Left ventricle myocardium inferior (tissue), 1 donor: ENCODE data around the gene THNSL1. TPM values are rescaled to one million over a fixed set of nuclear protein-coding genes. Genes with fewer than 3 reads are reported as not detected.

ENCODE experiments used
- DNase-seq: peaks from one replicate; pipeline ENCODE4 v3.0.0-alpha.2; 2020
- H3K27ac ChIP-seq: fragments of 200-600 bp; replicated peaks from 2 replicates; pipeline ENCODE4 v1.8.0; 2021
- H3K27me3 ChIP-seq: fragments of 200-600 bp; 2 replicates; pipeline ENCODE4 v1.8.0; 2021; ENCODE audit warnings: low read depth
- H3K36me3 ChIP-seq: fragments of 200-600 bp; 2 replicates; pipeline ENCODE4 v1.8.0; 2021
- H3K4me1 ChIP-seq: fragments of 200-600 bp; 2 replicates; pipeline ENCODE4 v1.8.0; 2021
- H3K4me3 ChIP-seq: fragments of 200-600 bp; 2 replicates; pipeline ENCODE4 v1.8.0; 2021; ENCODE audit warnings: mild to moderate bottlenecking, moderate library complexity
- H3K9me3 ChIP-seq: fragments of 200-600 bp; replicated peaks from 2 replicates; pipeline ENCODE4 v1.8.0; 2021
- intact Hi-C: fragments of 100-400 bp; cut with micrococcal nuclease; formaldehyde crosslinking; loops from one replicate; pipeline ENCODE4 v1.11.0; 2022
- total RNA-seq: library from RNA; stranded (reverse); fragmentation: NEBNext Ultra II Directional; extraction: Animal tissue kit (Norgen Biotek cat#: 25700); gene quantifications from one replicate; pipeline ENCODE4 v1.2.1, GENCODE V29; 2021
- TF ChIP-seq, protein P1 (sequence below): fragments of 200-600 bp; IDR thresholded peaks from 2 replicates; pipeline ENCODE4 v1.8.0; 2021; ENCODE audit warnings: antibody characterized with exemption, mild to moderate bottlenecking, borderline replicate concordance
- donor health status: DM: no; HTN: yes; CAD: no; lungs with severe emphysema.

The THNSL1 gene
- total RNA-seq, 1 donor from 2014 or later = 5.3 TPM

DNA sequence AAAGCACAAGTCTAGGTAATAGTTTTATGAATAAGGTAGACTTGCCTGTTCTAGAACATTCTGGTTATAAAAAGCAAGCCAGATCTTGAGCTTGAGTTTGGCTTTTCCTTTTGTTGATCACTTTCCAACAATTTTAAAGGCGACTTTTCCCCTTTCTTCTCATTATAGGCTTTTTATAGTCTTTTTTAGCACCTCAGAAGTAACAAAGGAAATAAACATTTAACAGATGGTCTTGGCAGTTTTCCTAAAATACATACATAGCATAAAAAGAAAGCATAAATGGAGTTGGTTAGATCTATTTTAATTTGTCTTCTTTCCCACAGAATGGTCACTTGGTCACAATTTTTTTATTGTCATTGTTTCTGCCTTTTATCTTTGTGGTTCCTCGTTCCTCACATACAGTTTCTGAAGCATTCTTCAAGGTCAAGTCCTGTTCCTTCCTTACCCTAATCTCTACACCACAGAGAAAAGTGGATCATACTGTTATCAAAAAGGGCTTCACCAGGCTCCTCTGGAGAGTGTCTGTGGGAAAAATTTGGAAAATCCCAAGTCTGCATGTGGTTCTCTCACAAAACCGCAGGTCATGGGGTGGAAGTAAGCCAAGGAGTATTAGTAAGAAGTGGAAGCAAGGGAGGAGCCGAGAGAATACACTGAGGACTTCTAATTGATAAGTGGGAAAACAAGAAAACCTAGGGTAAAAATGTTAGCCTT, 31.3 kb downstream of the THNSL1 start:
- Histone ChIP-seq H3K9me3 (no peaks in the 10 kb centered on the region), H3K4me3 (no peak overlapping the region), H3K27ac (no peak overlapping the region), H3K27me3 (peaks cover 5% of the 10 kb centered on the region), H3K4me1 (peaks cover 12% of the 10 kb centered on the region), H3K36me3 (no peaks in the 10 kb centered on the region)
- TF ChIP-seq, protein P1, sequence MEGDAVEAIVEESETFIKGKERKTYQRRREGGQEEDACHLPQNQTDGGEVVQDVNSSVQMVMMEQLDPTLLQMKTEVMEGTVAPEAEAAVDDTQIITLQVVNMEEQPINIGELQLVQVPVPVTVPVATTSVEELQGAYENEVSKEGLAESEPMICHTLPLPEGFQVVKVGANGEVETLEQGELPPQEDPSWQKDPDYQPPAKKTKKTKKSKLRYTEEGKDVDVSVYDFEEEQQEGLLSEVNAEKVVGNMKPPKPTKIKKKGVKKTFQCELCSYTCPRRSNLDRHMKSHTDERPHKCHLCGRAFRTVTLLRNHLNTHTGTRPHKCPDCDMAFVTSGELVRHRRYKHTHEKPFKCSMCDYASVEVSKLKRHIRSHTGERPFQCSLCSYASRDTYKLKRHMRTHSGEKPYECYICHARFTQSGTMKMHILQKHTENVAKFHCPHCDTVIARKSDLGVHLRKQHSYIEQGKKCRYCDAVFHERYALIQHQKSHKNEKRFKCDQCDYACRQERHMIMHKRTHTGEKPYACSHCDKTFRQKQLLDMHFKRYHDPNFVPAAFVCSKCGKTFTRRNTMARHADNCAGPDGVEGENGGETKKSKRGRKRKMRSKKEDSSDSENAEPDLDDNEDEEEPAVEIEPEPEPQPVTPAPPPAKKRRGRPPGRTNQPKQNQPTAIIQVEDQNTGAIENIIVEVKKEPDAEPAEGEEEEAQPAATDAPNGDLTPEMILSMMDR = no peak
- intact Hi-C loops = no loop called here
- no peak for DNase-seq

DNA sequence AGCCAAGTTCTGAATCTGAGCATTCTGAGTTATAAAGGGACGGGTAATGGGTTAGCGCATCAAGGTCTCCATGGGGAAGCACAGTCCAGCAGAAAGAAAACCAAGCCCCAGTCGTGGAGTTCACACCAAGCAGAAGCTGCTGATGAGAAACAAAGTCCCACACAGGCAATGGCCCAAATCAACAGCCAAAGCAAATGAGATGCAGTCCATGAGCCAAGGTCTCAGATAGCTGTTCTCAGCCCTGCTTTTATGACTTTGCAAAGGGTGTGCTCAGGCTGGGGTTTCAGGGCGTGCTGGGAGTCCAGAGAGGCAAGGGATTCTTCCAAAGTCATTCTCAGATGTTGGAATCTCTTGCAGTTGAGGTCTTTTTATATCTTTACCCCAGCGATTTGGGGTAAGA, 32.0 kb downstream of the THNSL1 start:
- Histone ChIP-seq H3K4me3 (no peak overlapping the region), H3K27me3 (peaks cover 5% of the 10 kb centered on the region), H3K27ac (no peak overlapping the region), H3K36me3 (no peaks in the 10 kb centered on the region), H3K4me1 (peaks cover 12% of the 10 kb centered on the region), H3K9me3 (no peaks in the 10 kb centered on the region)
- intact Hi-C loops = no loop called here
- TF ChIP-seq, protein P1 = no peak
- no peak for DNase-seq

DNA sequence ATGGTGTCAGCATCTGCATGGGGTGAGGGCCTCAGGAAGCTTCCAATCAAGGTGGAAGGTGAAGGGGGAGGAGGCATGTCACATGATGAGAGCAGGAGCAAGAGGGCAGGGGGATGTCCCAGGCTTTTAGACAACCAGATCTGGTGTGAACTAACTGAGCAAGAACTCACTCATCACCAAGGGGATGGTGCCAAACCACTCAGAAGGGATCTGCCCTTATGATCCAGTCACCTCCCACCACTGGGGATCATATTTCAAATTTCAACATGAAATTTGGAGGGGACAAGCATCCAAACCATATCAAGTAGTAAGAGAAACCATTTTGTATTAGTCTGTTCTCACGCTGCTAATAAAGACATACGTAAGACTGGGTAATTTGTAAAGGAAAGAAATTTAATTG, 33.6 kb downstream of the THNSL1 start:
- Histone ChIP-seq H3K9me3 (no peaks in the 10 kb centered on the region), H3K27me3 (no peaks in the 10 kb centered on the region), H3K4me3 (no peak overlapping the region), H3K27ac (no peak overlapping the region), H3K4me1 (peaks cover 12% of the 10 kb centered on the region), H3K36me3 (no peaks in the 10 kb centered on the region)
- TF ChIP-seq, protein P1 = no peak
- intact Hi-C loops = no loop called here
- no peak for DNase-seq

DNA sequence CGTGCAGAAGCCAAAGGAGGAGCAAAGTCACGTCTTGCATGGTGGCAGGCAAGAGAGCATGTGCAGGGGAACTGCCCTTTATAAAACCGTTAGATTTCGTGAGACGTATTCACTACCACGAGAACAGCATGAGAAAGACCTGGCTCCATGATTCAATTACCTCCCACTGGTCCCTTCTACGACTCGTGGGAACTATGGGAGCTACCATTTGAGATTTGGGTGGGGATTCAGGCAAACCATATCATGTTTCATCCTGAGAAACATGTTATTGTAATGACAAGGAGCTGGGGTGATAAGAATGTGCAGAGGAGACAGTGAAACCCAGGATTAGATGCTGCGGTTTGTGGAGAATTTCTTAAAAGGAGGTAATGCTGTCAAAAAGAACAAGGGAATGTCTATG, 34.0 kb downstream of the THNSL1 start:
- no peak overlapping the region for H3K27ac ChIP-seq
- no peaks in the 10 kb centered on the region for H3K27me3 ChIP-seq
- peaks cover 12% of the 10 kb centered on the region for H3K4me1 ChIP-seq
- no peaks in the 10 kb centered on the region for H3K9me3 ChIP-seq
- H3K4me3 ChIP-seq = no peak overlapping the region
- TF ChIP-seq, protein P1 = no peak
- no peak for DNase-seq
- intact Hi-C loops = no loop called here
- H3K36me3 ChIP-seq = no peaks in the 10 kb centered on the region

DNA sequence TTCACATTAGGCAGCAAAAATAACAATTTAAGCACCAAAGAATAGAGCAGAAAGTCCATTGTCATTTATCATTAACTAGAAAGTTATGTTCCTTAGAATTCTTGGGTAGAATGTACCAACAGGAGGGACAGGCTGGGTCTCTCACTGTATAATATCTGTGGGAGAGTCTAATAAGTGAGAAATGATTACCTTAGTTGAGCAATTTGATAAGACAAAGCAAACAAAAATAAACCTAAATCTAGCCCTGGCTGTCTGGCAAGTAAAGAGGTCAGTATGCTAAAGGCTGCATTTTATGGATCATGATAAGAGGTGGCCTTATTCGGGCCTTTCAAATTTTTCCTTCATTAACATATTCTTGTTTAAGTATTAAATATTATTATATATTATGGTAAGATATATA, 35.6 kb downstream of the THNSL1 start:
- Histone ChIP-seq H3K4me3 (no peak overlapping the region), H3K4me1 (peaks cover 12% of the 10 kb centered on the region), H3K27ac (no peak overlapping the region), H3K9me3 (no peaks in the 10 kb centered on the region), H3K36me3 (no peaks in the 10 kb centered on the region), H3K27me3 (no peaks in the 10 kb centered on the region)
- no peak for DNase-seq
- TF ChIP-seq, protein P1 = no peak
- intact Hi-C loops = no loop called here
